ENCODE results near the gene MCAT.

- no peak for TF ChIP-seq CTCF (IDR thresholded peaks at IDR 0.05; ENCODE audit: low read depth, low read length, missing input control)
- no peak for TF ChIP-seq JUND (IDR thresholded peaks at IDR 0.05)
- TF ChIP-seq FOXA1 (IDR thresholded peaks at IDR 0.05), result no peak
- TF ChIP-seq HNF4A (conservative IDR thresholded peaks at IDR 0.05), result no peak
- no peak for TF ChIP-seq YY1 (IDR thresholded peaks at IDR 0.05)
- TF ChIP-seq GABPA (IDR thresholded peaks at IDR 0.05 in 1 of 2, conservative IDR thresholded peaks at IDR 0.05 in 1 of 2), result no peak
- no peak for TF ChIP-seq REST (IDR thresholded peaks at IDR 0.05)
- TF ChIP-seq NR2F2 (IDR thresholded peaks at IDR 0.05), result no peak
- no peak for TF ChIP-seq TAF1 (conservative IDR thresholded peaks at IDR 0.05)
Observed at GRCh38 chr22:43148581-43148980, 5.4 kb upstream of the MCAT start.
